HG03460 (cell line): ENCODE data around the gene GPX2.

Experiments used
- ATAC-seq: cut with Tn5 transposase; IDR thresholded peaks from one replicate; pipeline ENCODE4 v1.9.1; 2021; ENCODE audit not compliant: unreplicated experiment

Gene GPX2

GRCh38 chr14:64942531-64943111 lies at the start of gene GPX2:
Gene GPX2, minus strand, starts transcription at chr14:64942745. Its CDS starts 19 bp downstream, at chr14:64942726.
- no peak for ATAC-seq

- no peak for ATAC-seq
Measured at GRCh38 chr14:64990939-64991338, 48.4 kb upstream of the GPX2 start.

- no peak for ATAC-seq
Measured at GRCh38 chr14:64990296-64990695, 47.8 kb upstream of the GPX2 start.

GRCh38 chr14:64987438-64987767 lies 44.9 kb upstream of the GPX2 start:
- peak; percentile 3 for ATAC-seq

GRCh38 chr14:64986648-64987437 lies 44.3 kb upstream of the GPX2 start, which contains the start of gene FNTB:
Gene FNTB, plus strand, starts transcription at chr14:64986895. Its CDS starts 59 bp downstream, at chr14:64986954.
- peak; percentile 94 for ATAC-seq

GRCh38 chr14:64983439-64984310 lies 41.1 kb upstream of the GPX2 start:
- ATAC-seq = no peak

- no peak for ATAC-seq
Measured at GRCh38 chr14:64979336-64980074, 37.0 kb upstream of the GPX2 start.

- ATAC-seq = no peak
Measured at GRCh38 chr14:64974563-64974962, 32.0 kb upstream of the GPX2 start.

- no peak for ATAC-seq
Measured at GRCh38 chr14:64973826-64974225, 31.3 kb upstream of the GPX2 start.

- ATAC-seq = no peak
Measured at GRCh38 chr14:64973026-64973442, 30.5 kb upstream of the GPX2 start.

- ATAC-seq = no peak
Measured at GRCh38 chr14:64971943-64972791, 29.6 kb upstream of the GPX2 start, which contains the start of gene RAB15. Gene RAB15, minus strand, starts transcription at chr14:64972336. Its CDS starts 260 bp downstream, at chr14:64972076.

- ATAC-seq = no peak
Measured at GRCh38 chr14:64971491-64971942, 29.0 kb upstream of the GPX2 start.

GRCh38 chr14:64970776-64971477 lies 28.4 kb upstream of the GPX2 start:
- ATAC-seq = no peak

GRCh38 chr14:64970041-64970440 lies 27.5 kb upstream of the GPX2 start:
- no peak for ATAC-seq

GRCh38 chr14:64968651-64969050 lies 26.1 kb upstream of the GPX2 start:
- no peak for ATAC-seq

GRCh38 chr14:64968167-64968566 lies 25.6 kb upstream of the GPX2 start:
- no peak for ATAC-seq

- ATAC-seq = no peak
Measured at GRCh38 chr14:64966976-64967375, 24.4 kb upstream of the GPX2 start.

- ATAC-seq = no peak
Measured at GRCh38 chr14:64965356-64966000, 22.9 kb upstream of the GPX2 start.

- ATAC-seq = no peak
Measured at GRCh38 chr14:64963611-64964010, 21.1 kb upstream of the GPX2 start.
